ENCODE measurements around the gene C4orf50. TPM values are rescaled to one million over a fixed set of nuclear protein-coding genes. Genes with fewer than 3 reads are reported as not detected.

Gene C4orf50
- total RNA-seq, 1 donor from 2014 or later, result 0.05 TPM

- Mint-ChIP-seq H3K4me3 (ENCODE audit: unreplicated experiment) (no peak overlapping the region), H3K9me3 (ENCODE audit: unreplicated experiment) (no peaks in the 10 kb centered on the region), H3K4me1 (ENCODE audit: unreplicated experiment) (peaks cover 32% of the 10 kb centered on the region), H3K27ac (ENCODE audit: unreplicated experiment) (no peak overlapping the region), H3K27me3 (ENCODE audit: unreplicated experiment) (no peaks in the 10 kb centered on the region), H3K36me3 (ENCODE audit: low read depth, unreplicated experiment) (no peaks in the 10 kb centered on the region)
- no peak for DNase-seq (ENCODE audit: low spot score)
- TF ChIP-seq CTCF (IDR thresholded peaks at IDR 0.05; ENCODE audit: unreplicated experiment), result no peak
These were observed 151.1 kb downstream of the C4orf50 start for GRCh38 chr4:5866841-5867813.

- DNase-seq (ENCODE audit: low spot score), result no peak
- Mint-ChIP-seq H3K9me3 (ENCODE audit: unreplicated experiment) (no peaks in the 10 kb centered on the region), H3K4me3 (ENCODE audit: unreplicated experiment) (no peak overlapping the region), H3K27me3 (ENCODE audit: unreplicated experiment) (no peaks in the 10 kb centered on the region), H3K27ac (ENCODE audit: unreplicated experiment) (no peak overlapping the region), H3K4me1 (ENCODE audit: unreplicated experiment) (peaks cover 32% of the 10 kb centered on the region), H3K36me3 (ENCODE audit: low read depth, unreplicated experiment) (no peaks in the 10 kb centered on the region)
- no peak for TF ChIP-seq CTCF (IDR thresholded peaks at IDR 0.05; ENCODE audit: unreplicated experiment)
These were observed 152.2 kb downstream of the C4orf50 start for GRCh38 chr4:5865896-5866599.

GRCh38 chr4:5863461-5864113, 154.6 kb downstream of the C4orf50 start:
- H3K4me3 Mint-ChIP-seq (ENCODE audit: unreplicated experiment), result no peak overlapping the region
- no peak for DNase-seq (ENCODE audit: low spot score)
- no peaks in the 10 kb centered on the region for H3K27me3 Mint-ChIP-seq (ENCODE audit: unreplicated experiment)
- TF ChIP-seq CTCF (IDR thresholded peaks at IDR 0.05; ENCODE audit: unreplicated experiment), result no peak
- H3K27ac Mint-ChIP-seq (ENCODE audit: unreplicated experiment), result no peak overlapping the region
- H3K36me3 Mint-ChIP-seq (ENCODE audit: low read depth, unreplicated experiment), result peaks cover 5% of the 10 kb centered on the region
- no peaks in the 10 kb centered on the region for H3K9me3 Mint-ChIP-seq (ENCODE audit: unreplicated experiment)
- peaks cover 32% of the 10 kb centered on the region for H3K4me1 Mint-ChIP-seq (ENCODE audit: unreplicated experiment)

GRCh38 chr4:5858020-5858769, 160.0 kb downstream of the C4orf50 start:
- H3K9me3 Mint-ChIP-seq (ENCODE audit: unreplicated experiment), result no peaks in the 10 kb centered on the region
- H3K27me3 Mint-ChIP-seq (ENCODE audit: unreplicated experiment), result no peaks in the 10 kb centered on the region
- TF ChIP-seq CTCF (IDR thresholded peaks at IDR 0.05; ENCODE audit: unreplicated experiment), result no peak
- H3K27ac Mint-ChIP-seq (ENCODE audit: unreplicated experiment), result no peak overlapping the region
- DNase-seq (ENCODE audit: low spot score), result no peak
- H3K4me3 Mint-ChIP-seq (ENCODE audit: unreplicated experiment), result no peak overlapping the region
- H3K4me1 Mint-ChIP-seq (ENCODE audit: unreplicated experiment), result peaks cover 2% of the 10 kb centered on the region
- H3K36me3 Mint-ChIP-seq (ENCODE audit: low read depth, unreplicated experiment), result peaks cover 5% of the 10 kb centered on the region
